Omental fat pad (tissue), 4 donors: ENCODE measurements around the gene PPP1R14B. TPM values are rescaled to one million over a fixed set of nuclear protein-coding genes. Genes with fewer than 3 reads are reported as not detected.

Source experiments
- ATAC-seq: fragments of 150-250 bp; one replicate; pipeline ENCODE4 v1.9.1; 2016; ENCODE audit warnings: mild to moderate bottlenecking, moderate library complexity; ENCODE audit not compliant: low FRiP score
- DNase-seq: peaks from one replicate; pipeline ENCODE4 v3.0.0-alpha.2; 2019; ENCODE audit warnings: low spot score
- total RNA-seq, 4 donors: library from RNA; depleted of rRNA; stranded (reverse); fragments of >200 nt; gene quantifications; one replicate each; pipeline ENCODE4 v1.1.0, GENCODE V29; 2016
- TF ChIP-seq, protein P1 (sequence below), 3 donors: fragments of 450-650 bp; IDR thresholded peaks; one replicate each; pipeline ENCODE4 v1.5.1; 2016 to 2017; ENCODE audit warnings: antibody characterized with exemption in 3 of 3, mild to moderate bottlenecking in 3 of 3, moderate library complexity in 2 of 3

The PPP1R14B gene
- total RNA-seq, 4 donors from 2014 or later: 95.0 to 140 (median 97.9) TPM

DNA sequence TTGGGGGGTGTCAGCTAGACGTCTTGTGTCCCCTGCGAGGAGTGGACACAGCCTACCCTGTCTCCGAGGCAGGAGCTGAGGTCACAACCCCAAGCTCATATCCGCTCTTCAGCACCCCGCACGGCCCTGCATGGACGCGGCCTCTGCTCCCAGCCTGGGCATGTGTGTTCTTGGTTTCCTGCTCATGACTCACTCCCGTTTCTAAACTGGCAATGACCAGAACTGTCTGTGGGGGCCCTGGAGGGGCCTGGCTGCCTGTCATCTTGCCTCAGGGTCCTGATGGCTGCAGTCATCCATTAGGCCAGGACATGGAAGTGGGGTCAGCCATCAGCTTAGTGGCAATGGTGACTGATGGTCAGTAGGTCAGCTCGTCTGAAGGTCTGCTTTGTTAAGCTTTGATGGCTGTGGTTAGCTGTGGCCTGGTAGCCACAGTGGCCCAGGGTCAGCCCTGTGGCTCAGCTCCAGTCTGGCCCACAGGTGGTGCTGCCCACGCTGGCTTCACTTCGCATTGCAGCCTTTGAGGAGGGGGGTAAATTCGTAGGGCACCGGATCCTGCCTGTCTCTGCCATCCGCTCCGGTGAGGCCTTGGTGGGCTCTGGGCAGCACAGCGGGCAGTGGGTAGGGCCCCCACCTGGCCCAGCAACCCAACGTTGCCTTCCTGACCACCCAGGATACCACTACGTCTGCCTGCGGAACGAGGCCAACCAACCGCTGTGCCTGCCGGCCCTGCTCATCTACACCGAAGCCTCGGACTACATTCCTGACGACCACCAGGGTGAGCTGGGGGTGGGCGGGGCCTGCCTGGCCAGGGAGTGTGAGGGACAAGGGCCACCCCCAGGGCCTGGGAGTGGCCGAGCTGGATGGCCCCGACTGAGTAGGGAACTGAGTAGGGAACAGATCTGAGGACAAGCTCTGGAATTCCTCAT lies 16.5 kb upstream of the PPP1R14B start:
- TF ChIP-seq, protein P1, sequence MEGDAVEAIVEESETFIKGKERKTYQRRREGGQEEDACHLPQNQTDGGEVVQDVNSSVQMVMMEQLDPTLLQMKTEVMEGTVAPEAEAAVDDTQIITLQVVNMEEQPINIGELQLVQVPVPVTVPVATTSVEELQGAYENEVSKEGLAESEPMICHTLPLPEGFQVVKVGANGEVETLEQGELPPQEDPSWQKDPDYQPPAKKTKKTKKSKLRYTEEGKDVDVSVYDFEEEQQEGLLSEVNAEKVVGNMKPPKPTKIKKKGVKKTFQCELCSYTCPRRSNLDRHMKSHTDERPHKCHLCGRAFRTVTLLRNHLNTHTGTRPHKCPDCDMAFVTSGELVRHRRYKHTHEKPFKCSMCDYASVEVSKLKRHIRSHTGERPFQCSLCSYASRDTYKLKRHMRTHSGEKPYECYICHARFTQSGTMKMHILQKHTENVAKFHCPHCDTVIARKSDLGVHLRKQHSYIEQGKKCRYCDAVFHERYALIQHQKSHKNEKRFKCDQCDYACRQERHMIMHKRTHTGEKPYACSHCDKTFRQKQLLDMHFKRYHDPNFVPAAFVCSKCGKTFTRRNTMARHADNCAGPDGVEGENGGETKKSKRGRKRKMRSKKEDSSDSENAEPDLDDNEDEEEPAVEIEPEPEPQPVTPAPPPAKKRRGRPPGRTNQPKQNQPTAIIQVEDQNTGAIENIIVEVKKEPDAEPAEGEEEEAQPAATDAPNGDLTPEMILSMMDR (IDR thresholded peaks at IDR 0.05): no peak
- ATAC-seq (no peak), DNase-seq (no peak)

DNA sequence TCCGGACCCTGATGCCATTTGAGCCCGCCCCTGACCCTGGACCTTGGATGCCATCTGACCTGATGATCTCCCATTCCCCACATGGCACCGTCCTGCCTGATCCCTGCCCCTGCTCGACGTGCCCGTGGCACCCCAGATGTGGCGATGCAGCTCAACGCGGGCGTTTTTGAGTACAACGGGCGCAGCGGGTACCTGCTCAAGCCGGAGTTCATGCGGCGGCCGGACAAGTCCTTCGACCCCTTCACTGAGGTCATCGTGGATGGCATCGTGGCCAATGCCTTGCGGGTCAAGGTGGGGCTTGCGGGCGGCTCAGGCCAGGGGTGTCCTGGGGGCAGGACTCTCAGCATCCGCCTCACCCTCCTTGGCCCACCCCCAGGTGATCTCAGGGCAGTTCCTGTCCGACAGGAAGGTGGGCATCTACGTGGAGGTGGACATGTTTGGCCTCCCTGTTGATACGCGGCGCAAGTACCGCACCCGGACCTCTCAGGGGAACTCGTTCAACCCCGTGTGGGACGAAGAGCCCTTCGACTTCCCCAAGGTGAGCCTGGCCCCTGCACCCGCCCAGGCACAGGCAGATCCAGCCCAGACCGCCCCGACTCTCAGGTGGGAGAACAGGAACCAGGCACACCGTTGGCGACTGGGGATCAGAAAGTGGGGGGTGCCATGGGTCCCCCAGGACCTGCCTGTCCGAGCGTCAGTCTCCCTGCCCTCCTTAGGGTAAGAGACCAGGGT lies 15.7 kb upstream of the PPP1R14B start:
- DNase-seq (no peak), ATAC-seq (no peak)
- TF ChIP-seq, protein P1 (IDR thresholded peaks at IDR 0.05): no peak

DNA sequence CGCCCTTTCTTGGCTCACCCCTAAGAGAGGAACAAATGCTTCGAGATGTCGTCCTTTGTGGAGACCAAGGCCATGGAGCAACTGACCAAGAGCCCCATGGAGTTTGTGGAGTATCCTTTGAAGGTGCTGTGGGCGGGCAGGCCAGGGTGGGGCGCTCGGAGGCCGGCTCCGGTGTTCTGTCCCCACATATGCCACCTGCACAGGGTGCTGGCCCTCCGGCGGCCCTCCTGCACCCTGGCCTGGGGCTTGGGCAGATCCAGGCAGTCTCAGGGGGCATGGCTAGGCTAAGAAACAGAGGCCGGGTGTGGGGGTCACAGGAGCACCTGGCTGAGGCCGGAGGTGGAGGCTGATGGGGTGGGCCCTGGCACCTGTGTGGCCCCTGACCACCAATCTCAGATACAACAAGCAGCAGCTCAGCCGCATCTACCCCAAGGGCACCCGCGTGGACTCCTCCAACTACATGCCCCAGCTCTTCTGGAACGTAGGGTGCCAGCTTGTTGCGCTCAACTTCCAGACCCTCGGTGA lies 14.9 kb upstream of the PPP1R14B start:
- TF ChIP-seq, protein P1 (IDR thresholded peaks at IDR 0.05): no peak
- DNase-seq (no peak), ATAC-seq (no peak)

DNA sequence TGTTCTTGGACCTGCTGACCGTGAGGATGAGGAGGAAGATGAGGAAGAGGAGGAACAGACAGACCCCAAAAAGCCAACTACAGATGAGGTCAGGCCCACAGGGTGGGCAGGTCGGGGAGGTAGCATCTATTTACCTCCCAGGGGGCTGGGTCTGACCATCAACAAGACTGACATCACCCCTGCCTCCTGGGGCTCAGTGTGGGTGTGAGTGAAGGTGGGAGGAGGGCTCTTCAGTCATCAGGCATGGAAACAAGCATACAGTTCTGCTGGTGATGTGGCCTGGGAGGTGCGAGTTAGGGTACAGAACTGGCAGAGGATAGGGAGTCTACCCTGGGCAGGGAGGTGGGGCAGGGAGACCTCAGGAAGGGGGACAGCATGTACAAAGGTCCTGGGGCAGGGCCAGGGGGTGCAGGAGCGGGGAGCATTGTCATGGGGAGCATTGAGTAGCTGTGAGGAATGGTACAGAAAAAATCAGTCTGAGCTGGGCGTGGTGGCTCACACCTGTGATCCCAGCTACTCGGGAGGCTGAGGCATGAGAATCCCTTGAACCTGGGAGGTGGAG lies 13.5 kb upstream of the PPP1R14B start:
- TF ChIP-seq, protein P1 (IDR thresholded peaks at IDR 0.05): no peak
- no peak for ATAC-seq
- no peak for DNase-seq

DNA sequence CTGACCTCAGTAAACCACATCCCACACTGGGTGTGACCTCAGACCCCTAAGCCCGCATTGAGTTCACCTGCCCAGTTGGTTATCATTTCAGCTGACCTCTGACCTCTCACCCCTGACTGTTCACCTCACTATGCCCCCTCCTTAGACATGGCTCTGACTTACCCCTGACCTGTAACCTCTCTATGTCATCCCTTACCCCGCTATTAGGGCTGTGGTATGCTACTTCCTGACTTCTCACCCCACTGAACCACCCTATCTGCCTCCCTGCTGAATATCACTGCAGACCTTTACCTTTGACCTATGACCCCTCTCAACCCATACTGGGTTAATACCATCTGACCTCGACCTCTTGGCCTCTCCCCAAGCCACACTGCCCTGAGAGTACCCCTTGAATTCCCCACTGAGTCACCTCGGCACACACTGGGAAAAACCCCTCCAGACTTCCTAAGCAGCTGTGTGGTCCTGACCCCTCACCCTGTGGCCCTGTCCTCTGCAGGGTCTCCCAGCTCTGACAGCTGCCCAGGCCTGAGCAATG lies 12.9 kb upstream of the PPP1R14B start:
- TF ChIP-seq, protein P1 (IDR thresholded peaks at IDR 0.05): no peak
- ATAC-seq (no peak), DNase-seq (no peak)

DNA sequence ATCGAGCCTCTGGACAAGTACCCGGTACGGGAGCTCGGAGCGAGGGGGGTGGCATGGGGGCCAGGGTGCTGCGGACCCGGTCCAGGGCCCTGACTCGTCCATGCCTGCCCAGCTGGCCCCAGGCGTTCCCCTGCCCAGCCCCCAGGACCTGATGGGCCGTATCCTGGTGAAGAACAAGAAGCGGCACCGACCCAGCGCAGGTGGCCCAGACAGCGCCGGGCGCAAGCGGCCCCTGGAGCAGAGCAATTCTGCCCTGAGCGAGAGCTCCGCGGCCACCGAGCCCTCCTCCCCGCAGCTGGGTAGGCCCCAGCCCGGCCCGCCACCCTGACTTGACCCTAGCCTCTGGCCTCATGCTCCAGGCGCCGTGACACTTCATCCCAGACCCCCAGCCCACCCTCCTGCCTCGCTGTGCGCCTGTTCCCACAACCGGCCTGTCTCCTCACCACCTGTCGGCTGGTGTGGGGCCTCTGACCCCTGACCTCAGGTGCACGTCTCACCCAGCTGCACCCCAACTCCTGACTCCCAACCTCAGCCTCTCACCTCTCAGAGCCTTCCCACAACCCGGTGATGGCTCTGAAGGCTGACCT lies 12.3 kb upstream of the PPP1R14B start:
- ATAC-seq: no peak
- TF ChIP-seq, protein P1 (IDR thresholded peaks at IDR 0.05): no peak
- no peak for DNase-seq
